Activated T-helper 1 cell treated with anti-CD3 and anti-CD28 coated beads, Interleukin-12 subunit alpha, Interleukin-12 subunit beta, Interleukin-2, Interleukin-4 antibody, amounts not matched to agents 30 ng/mL and 10 ng/mL and 1 ng/mL, durations not matched to agents 14 hours and 24 hours and 36 hours (primary cell): ENCODE measurements around the gene IL1RL1. TPM values are rescaled to one million over a fixed set of nuclear protein-coding genes. Genes with fewer than 3 reads are reported as not detected.

Experiments
- DNase-seq: peaks from one replicate; pipeline ENCODE4 v3.0.0; 2021; ENCODE audit warnings: low spot score
- H3K27ac Mint-ChIP-seq: one replicate; pipeline ENCODE4 v1.8.0; 2021; ENCODE audit warnings: mild to moderate bottlenecking, mixed read lengths
- H3K27me3 Mint-ChIP-seq: one replicate; pipeline ENCODE4 v1.8.0; 2022; ENCODE audit warnings: mild to moderate bottlenecking, moderate library complexity, mixed read lengths; ENCODE audit not compliant: insufficient read depth
- H3K36me3 Mint-ChIP-seq: one replicate; pipeline ENCODE4 v1.8.0; 2021; ENCODE audit warnings: low read depth, mixed read lengths
- H3K4me1 Mint-ChIP-seq: one replicate; pipeline ENCODE4 v1.8.0; 2021; ENCODE audit warnings: low read depth, mixed read lengths
- H3K4me3 Mint-ChIP-seq: one replicate; pipeline ENCODE4 v1.8.0; 2021; ENCODE audit warnings: mild to moderate bottlenecking, moderate library complexity, mixed read lengths
- H3K9me3 Mint-ChIP-seq: one replicate; pipeline ENCODE4 v1.8.0; 2021; ENCODE audit warnings: mixed read lengths
- intact Hi-C: fragments of 100-400 bp; cut with micrococcal nuclease; formaldehyde crosslinking; loops from one replicate; pipeline ENCODE4 v1.15.1; 2024
- total RNA-seq: library from RNA; stranded (reverse); gene quantifications from 2 replicates; pipeline ENCODE4 v1.2.3, GENCODE V29; 2022

IL1RL1 gene
- total RNA-seq, 1 donor from 2014 or later, result 4.8 TPM

DNA sequence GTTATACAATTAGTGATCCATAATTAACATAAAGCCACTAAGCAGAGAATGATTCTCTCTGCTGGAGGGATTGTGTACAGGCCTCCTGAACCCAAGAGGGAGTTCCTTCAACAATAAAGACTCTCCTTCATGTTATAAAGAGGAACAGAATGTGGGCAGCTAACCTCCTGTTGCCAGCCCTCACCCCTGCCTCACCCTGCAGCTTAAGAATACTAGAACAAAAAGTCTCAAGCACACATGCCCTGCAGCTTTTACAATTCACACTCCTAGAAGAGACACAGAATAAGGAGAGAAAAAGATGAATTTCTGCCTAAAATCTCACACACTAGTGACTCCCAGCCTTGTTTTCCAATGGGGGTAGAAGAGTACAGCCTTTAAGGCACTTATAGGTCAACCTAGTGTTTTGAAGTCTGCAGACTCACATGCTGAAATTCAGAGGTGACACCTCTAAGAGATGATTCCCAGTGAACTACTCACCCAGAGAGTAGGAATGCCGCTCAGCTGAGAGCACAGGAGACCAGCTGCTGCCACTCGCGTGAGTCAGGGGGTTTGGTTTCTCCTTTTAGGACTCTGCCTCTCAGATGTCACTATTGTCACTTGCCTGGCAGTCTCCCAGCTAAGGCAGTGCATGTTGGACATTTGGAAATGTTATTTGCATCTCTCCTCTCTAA is 32.5 kb upstream of the IL1RL1 start:
- Mint-ChIP-seq H3K27me3 (no peaks in the 10 kb centered on the region), H3K36me3 (peaks cover 17% of the 10 kb centered on the region), H3K4me3 (peak overlapping the region; percentile 47), H3K4me1 (peaks cover 61% of the 10 kb centered on the region), H3K9me3 (peaks cover 17% of the 10 kb centered on the region), H3K27ac (peak overlapping the region; percentile 57)
- intact Hi-C loops, result no loop called here
- no peak for DNase-seq

DNA sequence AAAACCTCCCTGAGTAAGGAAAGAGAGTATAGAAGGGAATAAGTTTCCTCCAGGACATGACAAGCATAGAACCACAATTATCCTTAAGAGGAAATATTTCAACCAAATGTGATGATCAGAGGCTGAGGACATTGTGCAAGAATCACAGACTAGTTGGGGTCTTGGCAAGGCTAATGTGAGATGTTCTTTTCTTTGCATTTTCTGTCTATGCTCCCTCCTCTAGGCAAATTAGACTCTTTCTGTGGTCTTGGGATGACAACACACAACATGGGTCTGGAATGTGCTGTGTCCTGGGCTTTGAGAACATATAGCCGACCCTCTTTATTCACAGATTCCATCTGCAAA is 32.0 kb upstream of the IL1RL1 start:
- Mint-ChIP-seq H3K9me3 (peaks cover 12% of the 10 kb centered on the region), H3K4me1 (peaks cover 58% of the 10 kb centered on the region), H3K36me3 (peaks cover 16% of the 10 kb centered on the region), H3K4me3 (no peak overlapping the region), H3K27ac (no peak overlapping the region), H3K27me3 (no peaks in the 10 kb centered on the region)
- DNase-seq, result no peak
- intact Hi-C loops, result no loop called here

- H3K4me3 Mint-ChIP-seq, result no peak overlapping the region
- peaks cover 31% of the 10 kb centered on the region for H3K4me1 Mint-ChIP-seq
- no peak for DNase-seq
- no peak overlapping the region for H3K27ac Mint-ChIP-seq
- intact Hi-C loops, result no loop called here
- H3K27me3 Mint-ChIP-seq, result no peaks in the 10 kb centered on the region
- H3K36me3 Mint-ChIP-seq, result peaks cover 12% of the 10 kb centered on the region
- H3K9me3 Mint-ChIP-seq, result no peaks in the 10 kb centered on the region
These were observed 28.7 kb upstream of the IL1RL1 start for GRCh38 chr2:102282678-102283091.

DNA sequence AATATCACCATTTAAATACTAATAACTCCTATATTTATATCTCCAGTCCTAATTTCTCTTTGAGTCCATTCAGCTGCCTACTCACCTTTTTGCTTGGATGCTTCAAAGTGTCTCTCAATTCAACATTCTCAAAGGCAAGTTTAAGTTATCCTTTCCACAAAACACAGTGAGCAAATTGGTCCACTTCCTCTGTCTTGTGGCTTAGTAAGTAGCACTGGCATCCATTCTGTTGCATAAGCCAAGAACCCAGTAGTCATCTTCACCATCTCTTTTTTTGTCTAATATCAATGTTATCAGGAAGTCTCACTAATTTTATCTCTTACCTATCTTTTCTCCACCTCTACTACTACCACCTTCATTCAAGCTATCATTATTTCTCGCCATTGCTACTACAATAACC is 27.4 kb upstream of the IL1RL1 start:
- DNase-seq, result no peak
- Mint-ChIP-seq H3K27ac (no peak overlapping the region), H3K27me3 (no peaks in the 10 kb centered on the region), H3K9me3 (no peaks in the 10 kb centered on the region), H3K4me3 (no peak overlapping the region), H3K36me3 (peaks cover 10% of the 10 kb centered on the region), H3K4me1 (peaks cover 18% of the 10 kb centered on the region)
- intact Hi-C loops, result no loop called here

DNA sequence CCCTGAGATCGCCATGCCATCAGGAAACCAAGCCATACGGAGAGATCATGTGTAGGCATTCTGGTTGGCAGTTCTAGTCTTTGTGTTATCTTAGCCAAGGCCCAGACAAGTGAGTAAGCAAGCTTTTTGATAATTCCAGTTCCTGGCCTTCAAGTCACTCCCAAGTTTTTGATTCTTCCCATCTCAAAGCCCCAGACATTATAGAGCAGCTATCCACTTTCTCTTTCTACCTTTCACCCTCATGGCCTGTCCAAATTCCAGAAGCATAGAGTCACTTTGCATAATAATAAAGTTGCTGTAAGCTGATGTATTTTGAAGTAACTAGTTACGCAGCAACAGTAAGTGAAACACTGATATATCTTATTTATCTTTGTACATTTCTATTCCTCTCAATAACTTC is 26.8 kb upstream of the IL1RL1 start:
- H3K36me3 Mint-ChIP-seq, result peaks cover 11% of the 10 kb centered on the region
- H3K27ac Mint-ChIP-seq, result no peak overlapping the region
- intact Hi-C loops, result no loop called here
- no peaks in the 10 kb centered on the region for H3K27me3 Mint-ChIP-seq
- no peaks in the 10 kb centered on the region for H3K9me3 Mint-ChIP-seq
- H3K4me3 Mint-ChIP-seq, result no peak overlapping the region
- no peak for DNase-seq
- peaks cover 15% of the 10 kb centered on the region for H3K4me1 Mint-ChIP-seq

DNA sequence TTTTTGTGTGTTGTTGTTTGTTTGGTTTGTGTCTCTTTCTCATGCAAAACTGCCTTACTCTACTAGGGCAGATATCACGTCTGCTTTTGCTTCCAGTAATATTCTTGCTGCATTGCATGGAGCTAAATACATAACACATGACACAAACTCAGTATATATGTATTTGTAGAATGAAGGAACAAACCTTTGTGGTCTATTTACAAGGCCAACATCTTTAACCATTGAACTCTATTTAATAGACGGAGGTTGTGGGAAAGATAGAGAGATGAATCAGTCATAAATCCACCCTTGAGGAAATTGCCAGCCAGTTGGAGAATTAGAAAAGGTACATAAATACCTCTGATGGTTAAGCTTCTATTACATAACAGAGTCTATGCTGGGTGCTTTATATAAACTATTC is 26.0 kb upstream of the IL1RL1 start:
- H3K27ac Mint-ChIP-seq, result no peak overlapping the region
- peaks cover 11% of the 10 kb centered on the region for H3K36me3 Mint-ChIP-seq
- intact Hi-C loops, result no loop called here

GRCh38 chr2:102286041-102286440 is 25.3 kb upstream of the IL1RL1 start:
- Mint-ChIP-seq H3K27ac (no peak overlapping the region), H3K4me1 (peaks cover 22% of the 10 kb centered on the region), H3K36me3 (peaks cover 10% of the 10 kb centered on the region), H3K27me3 (no peaks in the 10 kb centered on the region), H3K4me3 (no peak overlapping the region), H3K9me3 (no peaks in the 10 kb centered on the region)
- intact Hi-C loops, result loop anchor here (1.0 kb wide), 1 partner anchor 9 kb away; no protein-coding TSS in a partner anchor
- no peak for DNase-seq

More for the DNA sequence above, 26.0 kb upstream of the IL1RL1 start:
- no peak overlapping the region for H3K4me3 Mint-ChIP-seq
- H3K9me3 Mint-ChIP-seq, result no peaks in the 10 kb centered on the region
- DNase-seq, result no peak
- H3K4me1 Mint-ChIP-seq, result peaks cover 21% of the 10 kb centered on the region
- H3K27me3 Mint-ChIP-seq, result no peaks in the 10 kb centered on the region

- Mint-ChIP-seq H3K9me3 (no peaks in the 10 kb centered on the region), H3K27me3 (no peaks in the 10 kb centered on the region), H3K27ac (no peak overlapping the region), H3K4me3 (no peak overlapping the region), H3K4me1 (peaks cover 41% of the 10 kb centered on the region), H3K36me3 (peaks cover 6% of the 10 kb centered on the region)
- intact Hi-C loops, result loop anchor here (1.0 kb wide), 1 partner anchor 8 kb away; no protein-coding TSS in a partner anchor
- no peak for DNase-seq
These were observed 22.2 kb upstream of the IL1RL1 start for GRCh38 chr2:102289129-102289528.

DNA sequence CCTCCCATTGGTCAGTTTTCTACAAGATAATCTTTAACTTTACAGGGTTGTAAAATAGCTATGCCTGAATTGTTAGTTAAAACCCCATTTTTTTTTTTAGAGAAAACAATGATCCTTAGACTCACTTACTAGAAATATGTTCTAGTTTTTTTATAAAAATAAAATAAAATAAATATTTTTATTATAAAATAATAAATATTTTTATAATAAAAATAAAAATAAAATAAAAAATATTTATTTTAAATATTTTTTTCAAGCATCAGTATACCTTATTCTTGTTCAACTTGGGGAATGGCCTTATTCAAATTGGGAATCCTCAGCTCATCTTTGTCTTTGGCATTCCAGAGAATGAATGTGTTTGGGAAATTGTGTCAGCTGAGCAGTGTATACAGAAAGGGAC is 20.8 kb upstream of the IL1RL1 start:
- Mint-ChIP-seq H3K27ac (no peak overlapping the region), H3K9me3 (no peaks in the 10 kb centered on the region), H3K4me1 (peaks cover 52% of the 10 kb centered on the region), H3K27me3 (no peaks in the 10 kb centered on the region), H3K36me3 (peaks cover 6% of the 10 kb centered on the region), H3K4me3 (no peak overlapping the region)
- intact Hi-C loops, result loop anchor here (2.0 kb wide), 1 partner anchor 14 kb away; no protein-coding TSS in a partner anchor
- no peak for DNase-seq

DNA sequence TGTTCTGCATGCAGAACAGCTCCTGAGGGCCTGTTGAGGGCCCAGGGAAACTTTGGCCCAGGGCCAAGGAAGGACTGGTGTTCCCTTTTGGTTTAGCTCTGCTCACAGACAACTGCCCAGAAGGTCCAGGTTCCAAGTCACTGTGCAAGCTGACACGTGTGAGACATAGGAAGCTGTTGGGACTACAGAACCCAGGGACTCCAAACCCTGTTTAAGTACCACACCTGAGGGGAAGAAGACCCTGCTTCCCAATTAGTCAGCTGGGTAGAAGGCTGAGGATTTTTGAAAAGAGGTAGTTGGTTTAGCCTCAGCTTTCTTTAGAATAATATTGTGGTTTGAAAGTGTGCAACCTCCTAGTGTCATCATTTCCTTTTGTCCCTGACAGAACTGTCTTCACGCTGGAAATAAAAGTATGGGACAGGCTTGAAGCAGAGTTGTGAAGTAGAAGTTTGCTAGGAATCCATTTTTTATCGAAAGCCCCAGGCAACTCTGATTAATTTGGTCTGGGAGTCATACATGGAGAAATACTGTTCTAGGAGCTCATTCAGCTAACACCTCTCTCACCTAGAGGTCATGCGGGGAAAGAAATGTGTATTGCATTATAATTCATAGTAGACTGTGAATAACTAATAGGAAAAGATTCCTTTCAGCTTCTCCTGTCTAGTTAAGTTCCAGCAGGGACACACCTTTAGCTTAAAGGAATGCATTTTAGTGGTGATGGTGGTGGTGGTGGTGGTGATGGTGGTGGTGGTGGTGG is 19.9 kb upstream of the IL1RL1 start:
- no peak for DNase-seq
- intact Hi-C loops, result loop anchor here (2.0 kb wide), 2 partner anchors 13 to 15 kb away; no protein-coding TSS in a partner anchor
- Mint-ChIP-seq H3K4me1 (peaks cover 54% of the 10 kb centered on the region), H3K36me3 (peaks cover 9% of the 10 kb centered on the region), H3K4me3 (peak overlapping the region; percentile 15), H3K9me3 (peaks cover 2% of the 10 kb centered on the region), H3K27ac (peak overlapping the region; percentile 20), H3K27me3 (no peaks in the 10 kb centered on the region)

- Mint-ChIP-seq H3K4me1 (peaks cover 70% of the 10 kb centered on the region), H3K36me3 (peaks cover 13% of the 10 kb centered on the region), H3K4me3 (no peak overlapping the region), H3K27ac (peak overlapping the region; percentile 68), H3K9me3 (peaks cover 3% of the 10 kb centered on the region), H3K27me3 (peaks cover 2% of the 10 kb centered on the region)
- no peak for DNase-seq
- intact Hi-C loops, result loop anchor here (1.0 to 2.0 kb wide), 3 partner anchors 9 to 142 kb away; no protein-coding TSS in a partner anchor
These were observed 16.4 kb upstream of the IL1RL1 start for GRCh38 chr2:102294802-102295489.

GRCh38 chr2:102295566-102295965 is 15.8 kb upstream of the IL1RL1 start:
- H3K9me3 Mint-ChIP-seq, result peaks cover 3% of the 10 kb centered on the region
- H3K36me3 Mint-ChIP-seq, result peaks cover 13% of the 10 kb centered on the region
- H3K4me3 Mint-ChIP-seq, result no peak overlapping the region
- intact Hi-C loops, result loop anchor here (1.0 to 2.0 kb wide), 3 partner anchors 9 to 141 kb away; no protein-coding TSS in a partner anchor
- peaks cover 74% of the 10 kb centered on the region for H3K4me1 Mint-ChIP-seq
- H3K27me3 Mint-ChIP-seq, result peaks cover 2% of the 10 kb centered on the region
- peak overlapping the region; percentile 68 for H3K27ac Mint-ChIP-seq
- DNase-seq, result no peak

DNA sequence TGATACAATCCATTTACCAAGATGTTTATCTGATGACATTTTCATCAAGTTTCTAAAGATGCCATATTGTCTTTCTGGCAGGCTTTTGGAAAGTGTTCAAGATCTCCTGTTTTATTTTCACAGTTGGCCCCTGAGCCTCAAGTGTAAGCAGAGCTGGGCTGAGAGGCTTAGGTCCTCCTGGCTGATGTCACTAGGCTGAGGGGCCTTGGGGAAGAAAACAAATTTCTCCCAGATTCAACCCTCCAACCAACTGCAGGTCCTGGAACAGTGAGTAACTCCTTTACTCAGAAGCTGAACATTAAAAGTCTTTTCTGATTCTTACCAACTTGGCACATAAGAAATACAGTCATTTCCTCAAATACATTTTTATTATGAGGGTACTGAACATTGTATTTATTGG is 14.9 kb upstream of the IL1RL1 start:
- DNase-seq, result no peak
- no peak overlapping the region for H3K4me3 Mint-ChIP-seq

More for the DNA sequence above, 14.9 kb upstream of the IL1RL1 start:
- peak overlapping the region; percentile 76 for H3K27ac Mint-ChIP-seq
- peaks cover 3% of the 10 kb centered on the region for H3K9me3 Mint-ChIP-seq
- peaks cover 2% of the 10 kb centered on the region for H3K27me3 Mint-ChIP-seq
- peaks cover 13% of the 10 kb centered on the region for H3K36me3 Mint-ChIP-seq
- peaks cover 72% of the 10 kb centered on the region for H3K4me1 Mint-ChIP-seq
- intact Hi-C loops, result no loop called here
